ENCODE measurements around the gene MGAT3.
"Not testable (repeated sequence)": the region's sequence is repeated elsewhere in the genome, so short reads cannot be mapped to it uniquely, and the experiment has no call there.

Gene MGAT3

GRCh38 chr22:39489094-39490068, 32.6 kb downstream of the MGAT3 start:
- DNase-seq (ENCODE audit: low read depth in 1 of 2, low spot score in 1 of 2): no peak

- peak; percentile 45 to 51 for DNase-seq (ENCODE audit: low read depth in 1 of 2, low spot score in 1 of 2)
These were observed 33.5 kb downstream of the MGAT3 start for GRCh38 chr22:39490135-39490798.

- DNase-seq (ENCODE audit: low read depth in 1 of 2, low spot score in 1 of 2): no peak
These were observed 34.3 kb downstream of the MGAT3 start for GRCh38 chr22:39490966-39491680.

- DNase-seq (ENCODE audit: low read depth in 1 of 2, low spot score in 1 of 2): no peak
These were observed 34.9 kb downstream of the MGAT3 start for GRCh38 chr22:39491696-39492095.

- DNase-seq (ENCODE audit: low read depth in 1 of 2, low spot score in 1 of 2): no peak
These were observed 35.4 kb downstream of the MGAT3 start for GRCh38 chr22:39492186-39492585.

GRCh38 chr22:39493759-39494158, 36.9 kb downstream of the MGAT3 start:
- no peak for DNase-seq (ENCODE audit: low read depth in 1 of 2, low spot score in 1 of 2)

- no peak for DNase-seq (ENCODE audit: low read depth in 1 of 2, low spot score in 1 of 2)
These were observed 37.8 kb downstream of the MGAT3 start for GRCh38 chr22:39494471-39495120.

GRCh38 chr22:39496131-39496838, 39.5 kb downstream of the MGAT3 start:
- DNase-seq (ENCODE audit: low read depth in 1 of 2, low spot score in 1 of 2): peak in 1 of 2 donors; percentile 32

GRCh38 chr22:39497429-39497828, 40.6 kb downstream of the MGAT3 start:
- no peak for DNase-seq (ENCODE audit: low read depth in 1 of 2, low spot score in 1 of 2)

- DNase-seq (ENCODE audit: low read depth in 1 of 2, low spot score in 1 of 2): no peak
These were observed 41.6 kb downstream of the MGAT3 start for GRCh38 chr22:39498368-39498767.

- no peak for DNase-seq (ENCODE audit: low read depth in 1 of 2, low spot score in 1 of 2)
These were observed 42.0 kb downstream of the MGAT3 start for GRCh38 chr22:39498802-39499201.

- no peak for DNase-seq (ENCODE audit: low read depth in 1 of 2, low spot score in 1 of 2)
These were observed 43.3 kb downstream of the MGAT3 start for GRCh38 chr22:39500101-39500500.

- no peak for DNase-seq (ENCODE audit: low read depth in 1 of 2, low spot score in 1 of 2)
These were observed 44.9 kb downstream of the MGAT3 start for GRCh38 chr22:39501644-39502108.

- DNase-seq (ENCODE audit: low read depth in 1 of 2, low spot score in 1 of 2): peak; percentile 80 to 85
These were observed 45.4 kb downstream of the MGAT3 start, which contains the start of gene MIEF1 for GRCh38 chr22:39502109-39502788. MIEF1 (plus strand) TSS chr22:39502290; CDS start chr22:39511295, 9,005 bp downstream.

- DNase-seq (ENCODE audit: low read depth in 1 of 2, low spot score in 1 of 2): no peak
These were observed 46.1 kb downstream of the MGAT3 start for GRCh38 chr22:39502789-39503409.

GRCh38 chr22:39503630-39504029, 46.8 kb downstream of the MGAT3 start:
- DNase-seq (ENCODE audit: low read depth in 1 of 2, low spot score in 1 of 2): no peak

GRCh38 chr22:39504071-39504470, 47.3 kb downstream of the MGAT3 start:
- DNase-seq (ENCODE audit: low read depth in 1 of 2, low spot score in 1 of 2): no peak

- DNase-seq (ENCODE audit: low read depth in 1 of 2, low spot score in 1 of 2): not testable (repeated sequence)
These were observed 50.2 kb downstream of the MGAT3 start for GRCh38 chr22:39507021-39507420.

GRCh38 chr22:39508393-39508792, 51.6 kb downstream of the MGAT3 start:
- DNase-seq (ENCODE audit: low read depth in 1 of 2, low spot score in 1 of 2): no peak
